GM23248 (cell line): ENCODE data around the gene ADM5.

Experiments
- EZH2 ChIP-seq: fragments of 200-600 bp; sonication (generic); IDR thresholded peaks from 2 replicates; pipeline ENCODE4 v1.6.1; 2018; ENCODE audit warnings: antibody characterized with exemption, mild to moderate bottlenecking; ENCODE audit not compliant: insufficient read depth, poor library complexity, severe bottlenecking
- EZH2phosphoT487 ChIP-seq: fragments of 200-600 bp; sonication (generic); IDR thresholded peaks from 2 replicates; pipeline ENCODE4 v1.6.1; 2018; ENCODE audit warnings: antibody characterized with exemption, moderate library complexity, mild to moderate bottlenecking, low read depth; ENCODE audit not compliant: insufficient read depth

- TF ChIP-seq EZH2, result no peak
- no peak for TF ChIP-seq EZH2phosphoT487
Measured at GRCh38 chr19:49646586-49646985, 42.8 kb upstream of the ADM5 start.
